K562 (cell line): ENCODE measurements around the gene SLC26A3. TPM values are rescaled to one million over a fixed set of nuclear protein-coding genes. Genes with fewer than 3 reads are reported as not detected.
A peak's percentile ranks its signal among the peaks of the same experiment; 100 is the strongest.

Experiments
- EP400 ChIP-seq: fragments of 450-650 bp; IDR thresholded peaks from 2 replicates; pipeline ENCODE4 v1.6.1; 2017; ENCODE audit warnings: antibody characterized with exemption, mild to moderate bottlenecking, moderate library complexity
- MEF2A ChIP-seq: IDR thresholded peaks from 2 replicates; pipeline ENCODE4 v1.6.1; 2011; ENCODE audit warnings: low read depth, mild to moderate bottlenecking, low read length, moderate library complexity; ENCODE audit not compliant: control insufficient read depth
- MEIS2 ChIP-seq: fragments of 450-650 bp; IDR thresholded peaks from 2 replicates; pipeline ENCODE4 v1.6.1; 2014; ENCODE audit warnings: mild to moderate bottlenecking; ENCODE audit not compliant: partially characterized antibody
- NR2C1 ChIP-seq, 2 experiments: fragments of 450-650 bp; IDR thresholded peaks; 2 replicates each; pipeline ENCODE4 v1.6.1; 2017; ENCODE audit warnings: mild to moderate bottlenecking in 2 of 2, antibody characterized with exemption in 1 of 2, inconsistent platforms in 1 of 2, missing compliant biosample characterization in 1 of 2, missing genetic modification characterization in 1 of 2
- POLR2G ChIP-seq: fragments of 200-400 bp; formaldehyde crosslinking; IDR thresholded peaks from 2 replicates; pipeline ENCODE4 v1.6.1; 2017; ENCODE audit warnings: low read depth, mild to moderate bottlenecking, antibody characterized with exemption, low read length, moderate library complexity
- RB1 ChIP-seq: fragments of 450-650 bp; IDR thresholded peaks from 2 replicates; pipeline ENCODE4 v1.6.1; 2017; ENCODE audit warnings: low read depth, mild to moderate bottlenecking
- RBBP5 ChIP-seq: fragments of 200-600 bp; sonication (generic); IDR thresholded peaks from 2 replicates; pipeline ENCODE4 v1.6.1; 2012; ENCODE audit warnings: borderline replicate concordance, mild to moderate bottlenecking, low read length, control low read depth, inconsistent platforms; ENCODE audit not compliant: insufficient read depth, poor library complexity, severe bottlenecking
- SNRNP70 ChIP-seq: fragments of 200-400 bp; formaldehyde crosslinking; optimal IDR thresholded peaks from 2 replicates; pipeline ENCODE3; 2017; ENCODE audit warnings: low read depth, low read length
- STAT5A ChIP-seq: IDR thresholded peaks from 2 replicates; pipeline ENCODE4 v1.6.1; 2012; ENCODE audit warnings: low read length, inconsistent platforms, borderline replicate concordance
- TBP ChIP-seq: optimal IDR thresholded peaks from 2 replicates; pipeline ENCODE3; 2011; ENCODE audit warnings: low read depth, low read length, improper control_type of control experiment
- TCFL5 ChIP-seq: fragments of 250-450 bp; sonication (Bioruptor Pico); conservative IDR thresholded peaks from 2 replicates; pipeline ENCODE4 v1.6.1; 2021; ENCODE audit warnings: mild to moderate bottlenecking, moderate library complexity, matching md5 sums
- THAP12 ChIP-seq: fragments of 250-450 bp; sonication (Bioruptor Pico); IDR thresholded peaks from 2 replicates; pipeline ENCODE4 v1.9.0; 2021; ENCODE audit warnings: mild to moderate bottlenecking, inconsistent platforms
- ZBTB7A ChIP-seq: IDR thresholded peaks from 2 replicates; pipeline ENCODE4 v1.6.1; 2011; ENCODE audit warnings: low read depth, mild to moderate bottlenecking, low read length, moderate library complexity, borderline replicate concordance; ENCODE audit not compliant: control insufficient read depth
- ZBTB9 ChIP-seq: fragments of 450-650 bp; formaldehyde crosslinking; IDR thresholded peaks from 2 replicates; pipeline ENCODE4 v1.4.0; 2020; ENCODE audit warnings: mild to moderate bottlenecking, moderate library complexity
- ZNF212 ChIP-seq: fragments of 450-650 bp; formaldehyde crosslinking; IDR thresholded peaks from 2 replicates; pipeline ENCODE4 v1.4.0; 2020; ENCODE audit warnings: mild to moderate bottlenecking
- polyA plus RNA-seq, 8 experiments: library from polyadenylated mRNA; depleted of rRNA in 4 of 8; stranded (reverse) in 5 of 8; unstranded in 3 of 8; fragments of >200 nt; fragmentation: Nextera tagmentation in 2 of 8; fragmentation: Illumina TruSeq in 1 of 8; extraction: Ambion mirVana in 2 of 8; extraction: Trizol in 1 of 8; gene quantifications; 2 replicates each; pipeline versions ENCODE4 v1.2.1 to v1.2.3, GENCODE V29; 2011 to 2014; ENCODE audit warnings: inconsistent platforms in 1 of 8, missing spikeins in 1 of 8
- total RNA-seq, 7 experiments: library from RNA; depleted of rRNA in 6 of 7; stranded (reverse); fragments of >200 nt in 6 of 7; fragmentation: Illumina TruSeq in 2 of 7; extraction: Trizol in 2 of 7; gene quantifications; 2 replicates each; pipeline versions ENCODE4 v1.2.1 to v1.2.3, GENCODE V29; 2011 to 2021; ENCODE audit warnings: low replicate concordance in 1 of 7
- TF ChIP-seq, protein P1 (sequence below): sonication (generic); formaldehyde crosslinking; IDR thresholded peaks from 2 replicates; pipeline ENCODE4 v1.8.0; 2022; ENCODE audit warnings: missing genetic modification reagents, mild to moderate bottlenecking, moderate library complexity, borderline replicate concordance
- TF ChIP-seq, protein P2 (sequence below): sonication (generic); formaldehyde crosslinking; IDR thresholded peaks from 2 replicates; pipeline ENCODE4 v1.8.1; 2023; ENCODE audit warnings: mild to moderate bottlenecking, missing genetic modification reagents
- TF ChIP-seq, protein P3 (sequence below): fragments of 250-450 bp; sonication (Bioruptor Pico); IDR thresholded peaks from 2 replicates; pipeline ENCODE4 v1.9.0; 2021; ENCODE audit warnings: mild to moderate bottlenecking

Gene SLC26A3
- total and polyA plus RNA-seq, 9 of the 15 experiments (the other 6 are each of a cell fraction or from before 2014, with no cell fraction given), result 0.86 TPM; not detected in 8

DNA sequence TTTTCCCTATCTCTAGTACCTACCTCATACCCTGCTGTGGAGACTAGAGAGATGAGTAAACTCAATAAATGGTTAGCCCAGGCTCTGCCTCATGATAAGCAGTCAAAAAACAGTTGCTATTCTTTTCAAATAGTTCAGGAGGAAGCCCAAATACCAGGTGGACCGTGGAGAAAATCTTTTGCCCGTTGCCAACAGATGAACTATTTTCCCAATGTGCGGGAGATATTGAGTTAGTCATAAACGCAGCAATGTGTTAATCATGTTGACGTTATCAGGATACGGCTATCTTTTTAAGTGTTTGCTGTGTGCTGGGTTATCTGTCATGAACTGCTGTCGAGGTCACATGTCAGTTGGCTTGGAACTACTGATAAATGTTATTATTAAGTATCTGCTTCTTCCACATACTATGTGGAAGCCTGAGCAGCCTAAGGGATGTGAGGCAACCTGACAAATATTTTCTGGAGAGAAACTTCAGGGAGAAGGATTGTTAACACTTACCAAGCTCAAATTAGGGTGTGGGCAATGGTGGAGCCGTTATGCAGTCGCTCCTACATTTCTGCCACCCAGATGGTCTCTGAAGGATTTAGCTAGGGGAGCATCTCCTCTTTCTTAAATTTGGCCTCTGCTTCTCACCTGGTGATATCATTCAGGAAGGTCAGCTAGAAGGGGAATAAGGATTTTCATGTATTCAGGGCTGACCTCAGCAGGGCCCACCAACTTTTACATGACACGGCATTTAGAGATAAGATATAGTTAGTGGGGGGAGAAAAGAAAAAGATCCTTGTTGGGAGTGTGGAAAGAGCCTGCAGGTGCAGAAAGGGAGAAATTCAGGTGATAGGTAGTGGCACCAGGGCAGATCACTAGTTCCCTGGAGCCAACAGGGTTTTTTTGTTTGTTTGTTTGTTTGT, 33.5 kb upstream of the SLC26A3 start (continued):
- TF ChIP-seq TCFL5 (CRISPR knock-in tag), result 0 out of 2 replicates have a peak, but pooled peaks have one; percentile 5
- TF ChIP-seq TBP, result no peak
- peak; percentile 90; the same call in 1 of the 2 replicates for TF ChIP-seq ZBTB9 (CRISPR knock-in tag)
- peak; percentile 51; the same call in 1 of the 2 replicates for TF ChIP-seq RB1
- no peak for TF ChIP-seq SNRNP70
- TF ChIP-seq, protein P1, sequence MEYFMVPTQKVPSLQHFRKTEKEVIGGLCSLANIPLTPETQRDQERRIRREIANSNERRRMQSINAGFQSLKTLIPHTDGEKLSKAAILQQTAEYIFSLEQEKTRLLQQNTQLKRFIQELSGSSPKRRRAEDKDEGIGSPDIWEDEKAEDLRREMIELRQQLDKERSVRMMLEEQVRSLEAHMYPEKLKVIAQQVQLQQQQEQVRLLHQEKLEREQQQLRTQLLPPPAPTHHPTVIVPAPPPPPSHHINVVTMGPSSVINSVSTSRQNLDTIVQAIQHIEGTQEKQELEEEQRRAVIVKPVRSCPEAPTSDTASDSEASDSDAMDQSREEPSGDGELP, result peak; percentile 15; the same call in 1 of the 2 replicates
- TF ChIP-seq NR2C1 (IDR thresholded peaks at IDR 0.05), result peak; percentile 75
- peak; percentile 86 for TF ChIP-seq NR2C1 (tag; IDR thresholded peaks at IDR 0.05)
- no peak for TF ChIP-seq RBBP5
- TF ChIP-seq ZNF212, result no peak
- peak; percentile 79; the same call in 1 of the 2 replicates for TF ChIP-seq MEF2A
- TF ChIP-seq STAT5A, result peak; percentile 99
- TF ChIP-seq POLR2G, result no peak
- peak; percentile 100 for TF ChIP-seq MEIS2
- TF ChIP-seq EP400, result 0 out of 2 replicates have a peak, but pooled peaks have one; percentile 49
- TF ChIP-seq, protein P2, sequence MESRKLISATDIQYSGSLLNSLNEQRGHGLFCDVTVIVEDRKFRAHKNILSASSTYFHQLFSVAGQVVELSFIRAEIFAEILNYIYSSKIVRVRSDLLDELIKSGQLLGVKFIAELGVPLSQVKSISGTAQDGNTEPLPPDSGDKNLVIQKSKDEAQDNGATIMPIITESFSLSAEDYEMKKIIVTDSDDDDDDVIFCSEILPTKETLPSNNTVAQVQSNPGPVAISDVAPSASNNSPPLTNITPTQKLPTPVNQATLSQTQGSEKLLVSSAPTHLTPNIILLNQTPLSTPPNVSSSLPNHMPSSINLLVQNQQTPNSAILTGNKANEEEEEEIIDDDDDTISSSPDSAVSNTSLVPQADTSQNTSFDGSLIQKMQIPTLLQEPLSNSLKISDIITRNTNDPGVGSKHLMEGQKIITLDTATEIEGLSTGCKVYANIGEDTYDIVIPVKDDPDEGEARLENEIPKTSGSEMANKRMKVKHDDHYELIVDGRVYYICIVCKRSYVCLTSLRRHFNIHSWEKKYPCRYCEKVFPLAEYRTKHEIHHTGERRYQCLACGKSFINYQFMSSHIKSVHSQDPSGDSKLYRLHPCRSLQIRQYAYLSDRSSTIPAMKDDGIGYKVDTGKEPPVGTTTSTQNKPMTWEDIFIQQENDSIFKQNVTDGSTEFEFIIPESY (CRISPR knock-in tag), result peak; percentile 43
- TF ChIP-seq, protein P3, sequence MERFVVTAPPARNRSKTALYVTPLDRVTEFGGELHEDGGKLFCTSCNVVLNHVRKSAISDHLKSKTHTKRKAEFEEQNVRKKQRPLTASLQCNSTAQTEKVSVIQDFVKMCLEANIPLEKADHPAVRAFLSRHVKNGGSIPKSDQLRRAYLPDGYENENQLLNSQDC (CRISPR knock-in tag), result no peak
- no peak for TF ChIP-seq ZBTB7A
- TF ChIP-seq THAP12 (CRISPR knock-in tag), result no peak
